DOHH2 (cell line): ENCODE measurements around the gene NAXD.

Source experiments
- H3F3A ChIP-seq: fragments of 200-600 bp; sonication (generic), shearing (Covaris generic); 2 replicates; pipeline ENCODE4 v1.6.0; 2016; ENCODE audit warnings: antibody characterized with exemption, mild to moderate bottlenecking; ENCODE audit not compliant: control insufficient read depth, insufficient read depth
- H3K27ac ChIP-seq: fragments of 200-600 bp; sonication (generic); 2 replicates; pipeline ENCODE4 v1.5.1; 2014; ENCODE audit warnings: low read depth, mild to moderate bottlenecking, low read length, moderate library complexity
- H3K27me3 ChIP-seq: fragments of 200-600 bp; sonication (generic); 2 replicates; pipeline ENCODE4 v1.6.1; 2014; ENCODE audit warnings: mild to moderate bottlenecking, low read length, mixed read lengths; ENCODE audit not compliant: control insufficient read depth
- H3K36me3 ChIP-seq: fragments of 200-600 bp; sonication (generic); 2 replicates; pipeline ENCODE4 v1.6.1; 2014; ENCODE audit warnings: mild to moderate bottlenecking, low read length, moderate library complexity, mixed read lengths; ENCODE audit not compliant: control insufficient read depth
- H3K4me1 ChIP-seq: fragments of 200-600 bp; sonication (generic); 2 replicates; pipeline ENCODE4 v1.6.1; 2014; ENCODE audit warnings: mild to moderate bottlenecking, low read length, mixed read lengths; ENCODE audit not compliant: control insufficient read depth
- H3K4me2 ChIP-seq: fragments of 200-600 bp; sonication (generic); 2 replicates; pipeline ENCODE4 v1.6.0; 2014; ENCODE audit warnings: mild to moderate bottlenecking, low read length, moderate library complexity
- H3K4me3 ChIP-seq: fragments of 200-600 bp; sonication (generic); 2 replicates; pipeline ENCODE4 v1.5.1; 2014; ENCODE audit warnings: mild to moderate bottlenecking, low read length, mixed read lengths
- H3K79me2 ChIP-seq: fragments of 200-600 bp; sonication (generic); 2 replicates; pipeline ENCODE4 v1.6.1; 2014; ENCODE audit warnings: mild to moderate bottlenecking, low read length, mixed read lengths; ENCODE audit not compliant: control insufficient read depth
- H3K9me2 ChIP-seq: fragments of 200-600 bp; sonication (generic); replicated peaks from 2 replicates; pipeline ENCODE4 v1.6.1; 2014; ENCODE audit warnings: mild to moderate bottlenecking, low read length, mixed read lengths; ENCODE audit not compliant: control insufficient read depth
- H3K9me3 ChIP-seq: fragments of 200-600 bp; sonication (generic); 2 replicates; pipeline ENCODE4 v1.6.1; 2014; ENCODE audit warnings: antibody characterized with exemption, low read length, mixed read lengths; ENCODE audit not compliant: control insufficient read depth, insufficient read depth
- H4K20me1 ChIP-seq: fragments of 200-600 bp; sonication (generic); 2 replicates; pipeline ENCODE4 v1.6.0; 2014; ENCODE audit warnings: low read depth, mild to moderate bottlenecking, antibody characterized with exemption, low read length, moderate library complexity; ENCODE audit not compliant: control insufficient read depth, insufficient read depth
- EZH2phosphoT487 ChIP-seq: fragments of 200-600 bp; sonication (generic); IDR thresholded peaks from 2 replicates; pipeline ENCODE4 v1.6.1; 2017; ENCODE audit warnings: borderline replicate concordance, mild to moderate bottlenecking, antibody characterized with exemption, low read length, moderate library complexity, mixed read lengths
- TF ChIP-seq, protein P1 (sequence below): fragments of 200-600 bp; sonication (generic); IDR thresholded peaks from one replicate; pipeline ENCODE4 v1.5.1; 2014; ENCODE audit warnings: antibody characterized with exemption, mild to moderate bottlenecking, low read depth, low read length; ENCODE audit not compliant: poor library complexity, severe bottlenecking

Gene NAXD

DNA sequence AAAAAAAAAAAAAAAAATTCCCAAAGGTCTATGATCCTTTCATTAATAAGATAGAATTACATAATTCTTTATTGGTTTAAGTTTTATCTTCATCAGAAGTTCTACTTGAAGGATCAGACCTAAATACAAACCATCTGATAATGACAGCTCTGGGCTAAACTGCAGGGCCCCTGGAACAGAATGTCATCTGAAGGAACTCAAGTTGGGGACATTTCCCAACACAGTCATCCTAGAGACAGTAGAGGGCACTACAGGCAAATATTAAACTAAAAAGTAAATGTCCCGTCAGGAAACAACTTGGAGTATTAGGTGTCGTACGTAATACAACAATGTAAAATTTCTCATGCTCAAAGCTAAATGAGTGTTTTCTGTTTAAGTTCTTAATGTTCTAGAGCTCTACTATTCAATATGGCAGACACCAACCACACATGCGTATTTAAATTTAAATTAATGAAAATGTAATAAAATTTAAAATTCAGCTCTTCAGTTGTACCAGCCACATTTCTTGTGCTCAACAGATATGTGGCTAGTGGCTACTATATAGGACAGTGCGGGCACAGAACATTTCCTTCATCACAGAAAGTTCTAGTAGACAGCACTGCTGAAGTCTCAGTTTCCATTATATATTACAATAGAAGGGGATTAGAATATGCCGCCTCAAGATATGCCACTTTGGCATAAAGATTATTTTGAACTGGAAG lies 21.8 kb upstream of the NAXD start:
- 0 out of 2 replicates have a peak, but pooled peaks cover 5% of the 10 kb centered on the region for H3K27me3 ChIP-seq
- no peaks in the 10 kb centered on the region for H4K20me1 ChIP-seq
- no peaks in the 10 kb centered on the region for H3K9me3 ChIP-seq
- H3K4me2 ChIP-seq: no peak overlapping the region
- H3K27ac ChIP-seq: no peak overlapping the region
- H3K4me1 ChIP-seq: no peaks in the 10 kb centered on the region
- TF ChIP-seq, protein P1, sequence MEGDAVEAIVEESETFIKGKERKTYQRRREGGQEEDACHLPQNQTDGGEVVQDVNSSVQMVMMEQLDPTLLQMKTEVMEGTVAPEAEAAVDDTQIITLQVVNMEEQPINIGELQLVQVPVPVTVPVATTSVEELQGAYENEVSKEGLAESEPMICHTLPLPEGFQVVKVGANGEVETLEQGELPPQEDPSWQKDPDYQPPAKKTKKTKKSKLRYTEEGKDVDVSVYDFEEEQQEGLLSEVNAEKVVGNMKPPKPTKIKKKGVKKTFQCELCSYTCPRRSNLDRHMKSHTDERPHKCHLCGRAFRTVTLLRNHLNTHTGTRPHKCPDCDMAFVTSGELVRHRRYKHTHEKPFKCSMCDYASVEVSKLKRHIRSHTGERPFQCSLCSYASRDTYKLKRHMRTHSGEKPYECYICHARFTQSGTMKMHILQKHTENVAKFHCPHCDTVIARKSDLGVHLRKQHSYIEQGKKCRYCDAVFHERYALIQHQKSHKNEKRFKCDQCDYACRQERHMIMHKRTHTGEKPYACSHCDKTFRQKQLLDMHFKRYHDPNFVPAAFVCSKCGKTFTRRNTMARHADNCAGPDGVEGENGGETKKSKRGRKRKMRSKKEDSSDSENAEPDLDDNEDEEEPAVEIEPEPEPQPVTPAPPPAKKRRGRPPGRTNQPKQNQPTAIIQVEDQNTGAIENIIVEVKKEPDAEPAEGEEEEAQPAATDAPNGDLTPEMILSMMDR: peak; percentile 58
- TF ChIP-seq EZH2phosphoT487: no peak
- H3K79me2 ChIP-seq: no peaks in the 10 kb centered on the region
- H3K9me2 ChIP-seq: no peaks in the 10 kb centered on the region
- no peak overlapping the region for H3K4me3 ChIP-seq
- H3F3A ChIP-seq: no peaks in the 10 kb centered on the region
- no peaks in the 10 kb centered on the region for H3K36me3 ChIP-seq

DNA sequence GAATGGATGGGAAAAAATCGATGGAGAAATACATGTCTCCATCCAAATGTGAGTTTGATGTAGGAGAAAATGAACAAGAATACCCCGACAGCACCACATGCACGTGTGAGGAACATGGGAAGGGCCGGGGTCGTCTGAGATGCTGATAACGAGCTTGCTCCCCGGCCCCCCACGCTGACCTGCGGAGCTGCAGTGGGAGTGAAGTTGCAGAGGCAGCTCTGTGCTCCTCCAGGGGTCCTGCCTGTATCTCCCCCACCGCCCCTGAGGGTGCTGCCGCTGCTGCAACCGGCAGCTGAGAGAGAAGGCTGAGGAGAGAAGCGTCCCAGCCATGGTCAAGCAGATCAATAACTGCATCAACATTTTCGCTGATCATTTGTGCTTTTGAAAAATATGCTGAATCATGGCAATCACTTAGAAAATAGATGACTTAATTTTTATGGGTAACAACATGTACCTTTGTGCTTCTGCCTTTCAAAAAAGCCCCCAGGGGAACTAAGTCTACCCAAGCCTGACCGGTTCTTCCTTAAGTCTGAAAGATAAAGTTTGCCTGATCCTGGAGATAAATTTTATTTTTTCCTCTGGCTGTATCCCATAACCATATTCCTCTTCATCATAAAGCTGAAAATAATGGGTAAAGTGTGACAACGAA lies 18.2 kb upstream of the NAXD start:
- no peak for TF ChIP-seq EZH2phosphoT487
- TF ChIP-seq, protein P1: no peak
- Histone ChIP-seq H3K9me3 (no peaks in the 10 kb centered on the region), H3K79me2 (no peaks in the 10 kb centered on the region), H3K36me3 (no peaks in the 10 kb centered on the region), H3K4me1 (no peaks in the 10 kb centered on the region), H3K27ac (no peak overlapping the region), H3K9me2 (no peaks in the 10 kb centered on the region), H3K27me3 (peaks cover 3% of the 10 kb centered on the region; the same call in 1 of the 2 replicates), H3K4me3 (no peak overlapping the region), H3F3A (no peaks in the 10 kb centered on the region), H3K4me2 (no peak overlapping the region), H4K20me1 (no peaks in the 10 kb centered on the region)

DNA sequence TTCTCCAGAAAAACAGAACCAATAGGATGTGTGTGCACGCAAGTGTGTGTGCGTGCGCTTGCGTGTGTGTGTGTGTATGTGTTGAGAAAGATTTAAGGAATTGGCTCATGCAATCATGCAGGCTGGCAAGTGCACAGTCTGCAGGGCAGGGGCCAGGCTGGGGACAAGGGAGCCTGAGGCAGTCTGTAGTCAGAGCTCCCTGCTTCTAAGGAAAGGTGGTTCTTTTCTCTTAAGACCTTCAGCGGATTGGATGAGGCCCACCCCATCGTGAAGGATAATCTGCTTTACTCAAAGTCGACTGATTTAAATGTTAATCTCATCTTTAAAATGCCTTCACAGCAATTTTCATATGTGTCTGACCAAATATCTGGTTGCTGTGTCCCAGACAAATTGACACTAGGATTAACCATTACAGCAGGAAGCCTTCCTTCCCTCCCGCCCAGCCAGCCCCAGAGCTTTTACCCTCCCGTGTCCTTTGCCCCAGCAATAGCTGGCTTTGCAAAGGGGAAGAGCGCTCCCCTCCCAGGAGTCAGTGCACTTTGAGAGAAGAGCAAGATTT lies 15.0 kb upstream of the NAXD start:
- H3K9me3 ChIP-seq: no peaks in the 10 kb centered on the region
- H3K4me2 ChIP-seq: no peak overlapping the region
- no peaks in the 10 kb centered on the region for H3F3A ChIP-seq
- no peak overlapping the region for H3K27ac ChIP-seq
- no peaks in the 10 kb centered on the region for H3K36me3 ChIP-seq
- no peaks in the 10 kb centered on the region for H4K20me1 ChIP-seq
- H3K79me2 ChIP-seq: no peaks in the 10 kb centered on the region
- H3K4me3 ChIP-seq: no peak overlapping the region
- no peaks in the 10 kb centered on the region for H3K9me2 ChIP-seq
- TF ChIP-seq, protein P1: no peak
- TF ChIP-seq EZH2phosphoT487: no peak
- no peaks in the 10 kb centered on the region for H3K4me1 ChIP-seq
- H3K27me3 ChIP-seq: peaks cover 3% of the 10 kb centered on the region; the same call in 1 of the 2 replicates
